ENCODE data around the gene GRID1. TPM values are rescaled to one million over a fixed set of nuclear protein-coding genes. Genes with fewer than 3 reads are reported as not detected.

The GRID1 gene
- total RNA-seq, 1 donor, result not detected

GRCh38 chr10:86295791-86296190 is 70.8 kb downstream of the GRID1 start:
- no peak for TF ChIP-seq CTCF (IDR thresholded peaks at IDR 0.05; ENCODE audit: insufficient read depth, low read length)
- DNase-seq (ENCODE audit: low read depth), result no peak
- no peak overlapping the region for H3K4me3 ChIP-seq (ENCODE audit: low read depth, low read length)

GRCh38 chr10:86295351-86295750 is 71.2 kb downstream of the GRID1 start:
- no peak for TF ChIP-seq CTCF (IDR thresholded peaks at IDR 0.05; ENCODE audit: insufficient read depth, low read length)
- no peak for DNase-seq (ENCODE audit: low read depth)
- H3K4me3 ChIP-seq (ENCODE audit: low read depth, low read length), result no peak overlapping the region

GRCh38 chr10:86294346-86295265 is 72.0 kb downstream of the GRID1 start:
- no peak for DNase-seq (ENCODE audit: low read depth)
- no peak for TF ChIP-seq CTCF (IDR thresholded peaks at IDR 0.05; ENCODE audit: insufficient read depth, low read length)
- no peak overlapping the region for H3K4me3 ChIP-seq (ENCODE audit: low read depth, low read length)

GRCh38 chr10:86293396-86293791 is 73.2 kb downstream of the GRID1 start:
- TF ChIP-seq CTCF (IDR thresholded peaks at IDR 0.05; ENCODE audit: insufficient read depth, low read length), result no peak
- no peak for DNase-seq (ENCODE audit: low read depth)
- no peak overlapping the region for H3K4me3 ChIP-seq (ENCODE audit: low read depth, low read length)

GRCh38 chr10:86292462-86293395 is 73.9 kb downstream of the GRID1 start:
- DNase-seq (ENCODE audit: low read depth), result no peak
- H3K4me3 ChIP-seq (ENCODE audit: low read depth, low read length), result no peak overlapping the region
- no peak for TF ChIP-seq CTCF (IDR thresholded peaks at IDR 0.05; ENCODE audit: insufficient read depth, low read length)

DNA sequence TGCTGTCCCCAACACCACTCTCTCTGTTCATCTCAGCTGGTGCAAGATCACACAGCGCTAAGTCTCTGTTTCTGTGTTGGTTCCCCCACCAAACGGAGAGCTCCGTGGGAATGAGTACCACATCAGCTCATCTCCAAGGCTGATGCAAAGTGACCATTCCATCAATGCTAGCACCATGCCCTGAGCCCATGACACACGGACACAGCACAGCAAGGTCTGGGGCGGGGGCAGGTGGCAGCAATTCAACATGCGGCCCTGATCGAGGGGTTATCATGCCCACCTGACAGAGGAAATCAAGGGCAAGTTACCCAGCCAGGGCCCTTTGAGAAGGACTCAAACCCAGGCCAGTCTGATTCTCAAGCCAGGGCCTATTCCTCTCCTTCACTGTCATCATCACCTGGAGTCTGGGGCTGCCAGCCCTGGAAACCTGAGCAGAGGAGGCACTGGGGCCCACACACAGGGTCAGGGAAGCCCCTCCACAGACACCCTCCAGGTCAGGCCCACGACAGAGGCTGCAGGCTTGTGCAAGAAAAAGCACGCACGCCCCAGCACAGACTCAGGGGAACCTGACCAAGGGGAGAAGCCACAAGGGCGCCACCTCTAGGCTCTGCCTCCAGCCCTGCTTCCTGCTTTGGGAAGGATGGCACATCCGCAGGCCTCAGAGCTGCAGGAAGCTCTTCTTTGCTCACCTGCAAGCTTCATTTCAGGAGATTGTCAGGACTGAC is 74.8 kb downstream of the GRID1 start:
- no peak for TF ChIP-seq CTCF (IDR thresholded peaks at IDR 0.05; ENCODE audit: insufficient read depth, low read length)
- no peak for DNase-seq (ENCODE audit: low read depth)
- H3K4me3 ChIP-seq (ENCODE audit: low read depth, low read length), result no peak overlapping the region

Measured in fibroblast of the aortic adventitia (primary cell).